Measurements from ENCODE around the gene MOAP1.
"Not testable (repeated sequence)": the region's sequence is repeated elsewhere in the genome, so short reads cannot be mapped to it uniquely, and the experiment has no call there.

MOAP1 gene, protein sequence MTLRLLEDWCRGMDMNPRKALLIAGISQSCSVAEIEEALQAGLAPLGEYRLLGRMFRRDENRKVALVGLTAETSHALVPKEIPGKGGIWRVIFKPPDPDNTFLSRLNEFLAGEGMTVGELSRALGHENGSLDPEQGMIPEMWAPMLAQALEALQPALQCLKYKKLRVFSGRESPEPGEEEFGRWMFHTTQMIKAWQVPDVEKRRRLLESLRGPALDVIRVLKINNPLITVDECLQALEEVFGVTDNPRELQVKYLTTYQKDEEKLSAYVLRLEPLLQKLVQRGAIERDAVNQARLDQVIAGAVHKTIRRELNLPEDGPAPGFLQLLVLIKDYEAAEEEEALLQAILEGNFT

DNA sequence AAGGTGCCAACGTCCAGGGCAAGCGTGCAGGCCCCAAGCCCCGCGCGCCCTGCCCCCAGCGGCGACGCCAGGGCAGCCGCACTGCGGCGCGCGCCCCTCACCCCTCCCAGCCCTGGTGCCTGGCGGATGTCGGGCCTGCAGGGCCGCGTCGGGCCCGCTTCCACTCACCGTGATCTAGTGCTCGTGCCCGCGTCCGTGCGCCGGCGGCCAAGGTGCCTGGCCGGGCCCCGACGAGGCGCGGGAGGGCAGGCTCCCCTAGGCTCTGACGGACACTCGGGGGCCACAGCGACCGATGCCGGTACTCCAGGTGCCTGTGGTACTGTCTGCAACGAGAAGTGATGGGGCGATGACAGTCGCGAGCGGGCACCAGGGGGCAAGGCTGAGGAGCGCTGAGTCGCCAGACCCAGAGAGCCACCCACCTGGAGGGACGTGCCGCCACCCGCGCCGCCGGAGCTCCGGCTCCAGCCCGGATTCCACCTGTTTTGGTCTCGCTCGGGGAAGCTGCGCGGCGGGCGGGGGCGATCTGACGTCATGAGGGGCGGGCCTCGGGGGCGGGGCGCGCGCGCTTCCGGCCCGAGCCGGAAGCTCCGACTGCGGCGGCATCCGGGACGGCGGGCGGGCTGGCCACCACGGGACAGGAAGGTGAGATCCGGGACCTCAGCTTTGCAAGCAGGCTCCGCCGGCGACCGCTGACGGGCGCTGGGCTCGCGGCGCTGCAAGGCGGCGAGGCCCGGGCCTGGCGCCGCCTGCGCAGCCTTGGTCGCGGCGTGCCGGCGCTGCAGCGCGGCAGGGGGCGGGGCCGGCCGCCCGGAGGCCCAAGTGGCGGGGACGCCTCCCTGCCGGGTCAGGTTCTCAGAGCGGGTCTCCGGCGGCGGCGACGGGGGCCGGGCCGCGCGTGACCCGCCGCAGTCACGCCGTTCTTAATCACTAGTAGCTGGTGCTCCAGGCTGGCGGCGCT is at the start of gene MOAP1, which contains the start of gene LYSET:
Gene MOAP1, minus strand, starts transcription at position 507 of the 958 bp plus-strand sequence. CDS start 655 bp downstream, outside the sequence.
Gene LYSET, plus strand, starts transcription at position 927 of the 958 bp plus-strand sequence. CDS start 89 bp downstream, outside the sequence.
- DNase-seq = peak; percentile 70

DNA sequence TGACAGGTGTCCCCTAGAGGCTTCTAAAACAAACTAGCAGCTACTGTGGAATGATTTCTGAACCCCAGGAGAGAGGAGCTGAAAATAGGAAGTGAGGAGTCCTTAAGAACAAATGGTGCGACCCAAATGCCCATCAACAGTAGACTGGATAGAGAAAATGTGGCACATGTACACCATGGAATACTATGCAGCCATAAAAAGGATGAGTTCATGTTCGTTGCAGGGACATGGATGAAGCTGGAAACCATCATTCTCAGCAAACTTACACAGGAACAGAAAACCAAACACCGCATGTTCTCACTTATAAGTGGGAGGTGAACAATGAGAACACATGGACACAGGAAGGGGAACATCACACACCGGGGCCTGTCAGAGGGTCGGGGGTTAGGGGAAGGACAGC is 48.4 kb upstream of the MOAP1 start:
- not testable (repeated sequence) for DNase-seq

DNA sequence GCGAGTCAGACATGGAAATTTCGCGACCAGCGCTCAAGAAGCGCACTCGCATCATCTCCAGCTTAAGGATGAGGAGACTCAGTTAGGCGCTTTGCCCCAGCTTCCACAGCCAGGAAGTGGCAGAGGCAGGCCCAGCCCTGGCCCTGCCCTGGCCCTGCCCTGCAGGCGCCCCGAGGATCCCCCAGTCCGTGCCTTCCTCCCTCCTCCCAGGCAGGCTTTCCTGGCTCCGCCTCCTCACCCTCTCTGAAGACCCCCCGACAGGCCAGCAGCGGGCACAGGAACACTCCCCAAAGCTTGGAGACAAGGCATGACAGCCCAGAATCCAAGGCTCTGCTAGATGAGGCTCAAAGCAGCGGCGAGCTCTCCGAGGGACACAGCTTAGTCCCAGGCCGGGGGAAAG is 47.5 kb upstream of the MOAP1 start:
- no peak for DNase-seq

DNA sequence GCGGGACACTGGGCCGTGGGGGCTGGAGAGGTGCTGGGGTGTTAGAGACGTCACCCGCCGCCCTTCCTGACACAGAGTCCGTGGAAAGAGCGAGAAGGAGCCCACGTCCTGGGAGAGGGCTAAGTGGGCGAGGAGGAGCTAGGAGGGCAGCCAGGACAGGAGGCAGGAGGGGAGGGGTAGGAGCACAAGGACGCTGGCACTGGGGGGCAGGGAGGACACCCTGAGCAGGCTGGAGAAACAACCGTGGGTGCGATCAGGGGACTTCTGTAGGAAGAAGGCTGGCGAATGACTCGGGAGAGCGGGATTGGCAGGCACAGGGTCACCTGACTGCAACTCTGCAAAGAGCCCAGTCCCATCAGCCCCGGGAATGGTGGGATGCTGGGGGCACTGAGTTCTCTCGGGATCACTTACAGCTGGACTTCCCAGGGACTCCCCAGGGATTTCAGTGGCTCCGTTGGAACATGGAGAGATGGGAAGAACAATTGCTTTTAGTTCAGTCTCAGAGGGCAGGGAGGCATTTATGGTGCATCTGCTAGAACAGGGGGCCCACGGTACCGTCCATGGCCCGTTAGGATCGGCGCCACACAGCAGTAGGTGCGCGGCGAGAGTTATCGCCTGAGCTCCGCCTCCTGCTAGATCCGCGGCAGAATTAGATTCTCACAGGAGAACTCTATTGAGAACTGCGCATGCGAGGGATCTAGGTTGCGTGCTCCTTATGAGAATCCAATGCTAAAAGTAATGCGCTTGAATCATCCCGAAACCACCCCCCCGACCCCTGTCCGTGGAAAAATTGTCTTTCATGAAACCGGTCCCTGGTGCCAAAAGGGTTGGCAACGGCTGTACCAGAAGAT is 46.7 kb upstream of the MOAP1 start:
- DNase-seq = no peak

DNA sequence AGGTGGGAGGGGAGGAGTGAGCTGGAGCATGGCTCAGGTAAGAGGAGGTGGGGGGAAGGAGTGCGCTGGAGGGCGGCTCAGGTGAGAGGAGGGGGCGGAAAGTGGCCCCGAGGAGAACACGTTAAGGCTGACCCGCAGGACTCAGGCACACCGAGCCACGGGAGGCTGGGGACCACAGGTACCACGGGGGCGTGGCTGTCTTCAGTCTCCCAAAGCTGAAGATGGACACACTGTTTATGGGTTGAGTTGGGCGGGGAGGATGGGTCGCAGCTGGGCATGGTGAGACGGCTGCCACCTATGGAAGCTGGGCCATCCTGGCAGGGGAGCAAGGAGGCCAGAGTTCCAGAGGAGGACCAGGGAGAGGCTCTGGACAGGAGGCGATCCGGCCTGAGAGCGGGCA is 45.8 kb upstream of the MOAP1 start:
- DNase-seq = no peak

DNA sequence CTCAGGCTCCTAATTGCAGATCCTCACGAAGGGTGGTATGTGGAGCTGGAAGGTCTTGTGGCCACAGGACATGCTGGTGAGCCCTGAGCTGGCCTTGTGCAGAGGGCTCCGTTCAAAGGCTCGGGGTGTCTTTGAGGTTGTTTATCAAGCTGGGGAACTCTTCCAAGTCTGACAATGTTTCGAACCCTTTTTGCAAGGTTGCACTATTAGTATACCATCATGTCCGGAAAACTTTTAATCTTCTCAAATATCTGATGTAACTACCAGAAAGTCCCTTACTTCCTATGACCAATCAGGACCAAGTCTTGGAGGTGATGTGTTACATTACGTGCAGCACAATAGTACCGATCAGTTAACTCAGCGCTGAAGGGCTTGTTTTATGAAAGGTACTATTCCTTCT is 43.9 kb upstream of the MOAP1 start:
- no peak for DNase-seq

DNA sequence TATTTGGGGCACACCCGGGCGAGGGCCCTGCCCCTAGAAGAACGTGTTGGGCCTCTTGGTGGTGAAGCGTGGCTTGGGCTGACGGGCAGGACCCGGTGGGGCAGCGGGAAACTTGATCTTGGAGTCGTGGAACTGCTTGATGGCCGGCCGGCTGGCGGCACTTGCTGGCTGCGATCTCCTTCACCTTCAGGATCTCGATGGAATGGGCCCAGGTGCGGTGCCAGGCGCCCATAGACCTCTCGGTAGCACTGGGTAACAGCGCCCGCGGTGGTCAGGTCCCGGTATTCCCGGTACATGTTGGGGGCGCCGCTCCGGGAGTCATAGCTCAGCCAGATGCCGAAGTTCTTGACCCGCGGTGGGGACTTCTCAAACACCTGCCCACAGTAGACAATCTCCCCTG is 38.9 kb upstream of the MOAP1 start:
- DNase-seq = no peak

DNA sequence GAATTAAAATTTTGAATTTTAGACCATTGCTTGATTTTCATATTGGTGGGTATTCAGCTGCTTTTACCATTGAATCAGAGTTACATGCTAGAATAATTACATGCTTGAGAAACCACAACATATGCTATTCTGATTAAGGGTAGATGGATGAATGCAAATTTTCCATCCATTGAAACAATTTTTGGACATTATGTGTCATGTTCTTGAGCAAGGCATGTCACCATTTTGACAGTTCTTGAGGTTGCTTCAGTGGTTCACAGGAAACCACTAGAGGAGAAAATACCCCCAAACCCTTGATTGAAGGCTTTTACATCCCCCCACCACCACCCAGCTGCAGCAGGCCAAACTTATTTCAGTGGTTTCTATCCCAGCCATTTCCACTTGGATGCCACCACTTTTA is 35.8 kb upstream of the MOAP1 start:
- no peak for DNase-seq

DNA sequence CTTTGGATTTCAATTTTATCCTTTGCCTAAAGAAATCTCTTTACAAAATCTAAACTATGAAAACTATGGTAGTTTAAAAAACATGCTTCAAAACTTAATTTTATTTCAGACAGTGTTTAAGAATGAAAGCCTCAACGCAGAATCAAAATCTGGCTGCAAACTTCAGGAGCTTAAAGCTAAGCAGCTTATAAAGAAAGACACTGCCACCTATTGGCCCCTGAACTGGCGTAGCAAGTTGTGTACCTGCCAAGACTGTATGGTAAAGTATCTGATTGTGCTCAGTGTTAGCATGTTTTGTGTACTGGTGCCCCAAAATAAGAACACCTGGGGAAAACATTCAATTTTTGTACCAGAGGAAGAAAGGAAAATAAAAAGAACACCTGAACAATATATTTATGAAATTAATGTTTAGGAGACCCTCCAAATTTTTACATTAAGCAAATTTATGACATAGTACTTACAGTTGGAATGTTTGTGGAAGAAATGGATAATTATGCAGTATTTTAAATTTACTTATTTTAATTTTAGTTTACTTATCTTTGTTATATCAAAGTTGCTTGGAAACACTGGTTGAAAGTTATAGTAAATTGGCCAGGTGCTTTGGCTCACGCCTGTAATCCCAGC is 34.5 kb upstream of the MOAP1 start:
- DNase-seq = no peak

DNA sequence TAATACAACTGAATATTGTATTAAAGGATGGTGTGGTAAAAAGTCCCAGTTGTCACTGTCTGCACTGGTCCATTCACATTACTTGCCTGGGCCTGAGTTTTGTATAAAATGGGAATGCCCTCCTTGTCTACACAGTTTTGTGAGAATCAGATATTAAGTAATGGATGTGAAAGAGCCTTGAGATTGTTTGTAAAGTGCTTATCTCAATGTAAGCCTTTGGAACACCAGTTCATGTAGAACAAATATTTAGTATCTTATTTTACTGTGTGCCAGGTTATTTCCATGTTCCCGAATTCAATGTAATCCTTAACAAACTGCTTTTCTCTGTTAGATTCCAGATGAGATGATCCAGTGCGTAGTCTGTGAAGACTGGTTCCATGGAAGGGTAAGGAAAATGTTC is 29.9 kb upstream of the MOAP1 start:
- no peak for DNase-seq

DNA sequence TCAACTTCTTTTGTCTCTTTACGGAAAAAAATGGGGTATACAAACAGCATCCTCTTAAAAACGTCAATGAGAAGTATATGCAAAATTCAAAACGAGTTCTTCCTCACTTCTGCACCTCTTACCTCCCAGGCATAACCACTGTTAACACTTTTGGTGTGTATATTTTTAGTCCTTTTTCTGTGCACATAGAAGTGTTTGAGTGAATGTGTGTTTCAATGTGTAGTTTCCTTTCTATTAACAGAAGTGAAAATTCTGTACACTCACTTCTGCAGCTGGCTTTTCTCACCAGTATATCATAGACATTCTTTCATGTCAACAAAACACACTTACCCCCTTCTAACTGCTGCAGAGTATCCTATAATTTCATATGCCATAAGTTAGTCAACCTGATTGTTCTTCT is 27.7 kb upstream of the MOAP1 start:
- no peak for DNase-seq

DNA sequence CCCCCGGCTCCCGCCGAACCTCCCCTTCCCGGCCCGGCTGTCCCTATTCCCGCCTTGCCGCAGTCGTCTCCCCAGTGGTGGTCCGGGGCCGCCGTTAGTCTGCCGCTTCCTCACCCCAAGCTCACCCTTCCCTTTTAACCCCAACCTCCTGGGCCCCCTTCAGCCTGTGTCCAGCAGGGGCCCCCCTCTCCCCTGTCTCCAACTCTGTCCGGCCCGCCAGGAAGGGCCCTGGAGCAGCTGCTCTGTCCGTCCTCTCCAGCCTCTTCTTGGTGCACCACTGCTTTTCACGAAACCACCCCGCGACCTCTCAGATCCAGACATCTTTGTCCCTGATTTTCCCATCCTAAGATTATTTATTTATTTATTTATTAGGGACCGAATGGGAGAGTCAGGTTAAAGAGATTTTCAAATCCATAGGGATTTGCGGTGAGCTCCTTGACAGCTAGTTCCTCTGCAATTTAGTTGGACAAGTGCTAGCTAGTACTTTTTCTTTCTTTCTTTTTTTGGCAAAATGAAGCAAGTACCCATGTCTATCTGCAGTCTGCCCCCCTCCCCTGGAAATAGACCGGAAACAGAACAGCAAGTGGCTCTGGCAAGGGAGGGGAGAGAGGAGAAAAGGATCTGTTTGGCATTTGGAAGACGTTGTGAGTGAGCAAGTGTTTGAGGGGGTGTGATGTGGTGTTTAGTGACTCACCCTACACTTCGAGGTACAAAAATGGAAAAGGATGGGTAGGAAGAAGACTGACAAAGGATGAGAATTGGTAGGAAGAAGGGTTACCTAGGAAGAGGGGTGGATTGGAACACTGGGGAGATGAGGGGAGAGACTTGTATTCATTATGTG is 23.0 kb upstream of the MOAP1 start:
- no peak for DNase-seq

DNA sequence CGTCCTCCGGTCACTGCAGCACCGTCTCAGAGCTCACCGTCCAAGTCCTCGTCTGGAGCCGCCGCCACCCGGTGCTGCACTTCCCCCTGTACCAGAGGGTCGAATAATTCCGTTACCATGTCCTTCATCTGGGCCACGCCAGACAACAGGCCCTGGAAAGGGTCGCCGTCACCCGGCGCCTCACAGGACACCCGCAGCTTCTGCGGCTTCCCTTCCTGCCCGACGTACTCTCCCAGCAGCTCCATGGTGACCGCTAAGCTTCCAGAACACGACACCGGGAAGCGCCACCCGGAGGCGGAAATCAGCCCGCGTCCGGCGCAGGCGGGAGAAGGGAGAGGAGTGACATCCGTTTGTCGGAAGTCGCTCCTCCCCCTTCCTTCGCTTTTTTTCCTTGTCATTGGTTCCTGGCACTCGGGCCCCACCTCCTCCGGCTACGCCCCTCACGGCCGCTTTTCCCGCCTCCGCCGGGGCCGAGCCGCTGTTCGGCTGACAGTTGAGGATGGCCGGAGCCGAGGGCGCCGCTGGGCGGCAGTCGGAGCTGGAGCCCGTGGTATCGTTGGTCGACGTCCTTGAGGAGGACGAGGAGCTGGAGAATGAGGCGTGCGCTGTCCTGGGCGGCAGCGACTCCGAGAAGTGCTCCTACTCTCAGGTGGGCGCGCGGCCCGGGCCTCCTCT is 22.2 kb upstream of the MOAP1 start, which contains the start of the genes GON7 and UBR7:
Gene GON7, minus strand, starts transcription at position 273 of the 675 bp plus-strand sequence. Its CDS starts 28 bp downstream, at position 245.
Gene UBR7, plus strand, starts transcription at position 464 of the 675 bp plus-strand sequence. Its CDS starts 36 bp downstream, at position 500.
- peak; percentile 96 for DNase-seq

DNA sequence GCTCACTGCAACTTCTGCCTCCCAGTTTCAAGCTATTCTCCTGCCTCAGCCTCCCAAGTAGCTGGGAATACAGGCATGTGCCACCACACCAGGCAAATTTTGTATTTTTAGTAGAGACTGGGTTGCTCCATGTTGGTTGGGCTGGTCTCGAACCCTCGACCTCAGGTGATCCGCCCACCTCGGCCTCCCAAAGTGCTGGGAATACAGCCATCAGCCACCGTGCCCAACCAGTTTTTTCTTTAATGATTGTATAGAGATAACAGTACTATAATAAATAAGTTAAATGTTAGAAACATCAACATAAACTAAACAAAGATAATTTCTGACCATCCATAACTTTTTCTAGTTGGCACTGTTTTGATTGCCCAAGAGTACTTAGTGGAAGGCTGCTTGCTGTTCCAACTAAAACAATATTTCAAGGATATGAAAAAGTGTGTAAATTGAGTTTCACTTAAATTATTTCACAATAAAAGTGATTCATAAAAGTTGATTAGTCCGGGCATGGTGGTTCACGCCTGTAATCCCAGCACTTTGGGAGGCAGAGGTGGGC is 16.5 kb upstream of the MOAP1 start:
- no peak for DNase-seq

DNA sequence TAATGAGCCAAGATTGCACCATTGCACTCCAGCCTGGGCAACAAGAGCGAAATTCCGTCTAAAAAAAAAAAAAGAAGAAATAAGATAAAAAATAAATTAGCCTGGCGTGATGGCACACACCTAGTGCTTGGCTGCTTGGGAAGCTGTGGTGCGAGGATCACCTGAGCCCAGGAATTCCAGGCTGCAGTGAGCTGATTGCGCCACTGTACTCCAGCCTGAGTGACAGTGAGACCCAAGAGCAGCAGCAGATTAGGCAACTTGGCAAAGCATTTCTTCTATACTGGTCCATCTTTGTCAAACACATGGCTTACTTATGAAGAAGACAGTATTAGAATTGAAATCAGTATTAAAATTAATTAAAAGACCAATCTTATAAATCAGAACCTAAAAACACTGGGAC is 15.9 kb upstream of the MOAP1 start:
- DNase-seq = no peak

DNA sequence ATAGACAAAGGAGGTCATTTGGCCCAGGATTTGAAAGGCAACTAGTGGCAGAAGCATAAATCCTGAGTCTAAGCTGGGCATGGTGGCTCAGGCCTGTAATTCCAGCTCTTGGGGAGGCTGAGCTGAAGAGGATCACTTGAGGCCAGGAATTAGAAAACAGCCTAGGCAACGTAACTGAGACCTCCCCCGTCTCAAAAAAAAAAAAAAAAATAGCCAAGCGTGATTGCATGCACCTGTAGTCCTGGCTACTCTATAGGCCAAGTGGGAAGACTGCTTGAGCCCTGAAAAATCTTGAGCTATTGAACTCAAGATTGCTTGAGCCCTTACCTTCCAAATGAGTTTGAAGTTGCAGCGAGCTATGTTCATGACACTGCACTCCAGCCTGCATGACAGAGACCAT is 14.3 kb upstream of the MOAP1 start:
- no peak for DNase-seq

DNA sequence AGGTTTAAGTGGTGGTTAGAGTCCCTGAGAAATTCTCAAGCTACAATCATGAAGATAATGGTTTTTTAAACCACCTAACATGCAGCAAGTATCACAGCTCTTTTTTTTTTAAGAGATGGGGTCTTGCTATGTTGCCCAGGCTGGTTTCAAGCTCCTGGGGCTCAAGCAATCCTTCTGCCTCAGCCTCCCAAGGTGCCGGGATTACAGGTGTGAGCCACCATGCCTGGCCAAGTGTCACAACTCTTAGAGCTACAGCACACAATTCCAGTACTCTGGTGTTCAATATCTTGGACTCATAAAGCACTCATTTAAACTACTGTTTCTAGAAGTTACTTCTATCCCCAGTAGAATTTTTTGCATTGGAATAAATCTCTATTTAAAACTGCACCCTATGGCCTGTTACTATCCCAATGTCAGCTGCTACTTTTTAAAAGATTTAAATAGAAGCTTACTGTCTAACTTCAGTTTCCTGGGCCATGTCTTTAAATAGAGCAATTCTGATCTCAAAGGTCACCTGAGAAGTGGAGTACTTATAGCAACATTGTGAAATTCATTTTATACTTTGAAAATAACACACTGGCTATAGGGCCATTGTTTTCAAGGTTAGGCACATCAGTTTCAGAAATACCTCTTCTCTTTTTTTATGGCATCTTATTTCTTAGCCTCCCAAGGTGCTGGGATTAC is 10.8 kb upstream of the MOAP1 start:
- DNase-seq = no peak

DNA sequence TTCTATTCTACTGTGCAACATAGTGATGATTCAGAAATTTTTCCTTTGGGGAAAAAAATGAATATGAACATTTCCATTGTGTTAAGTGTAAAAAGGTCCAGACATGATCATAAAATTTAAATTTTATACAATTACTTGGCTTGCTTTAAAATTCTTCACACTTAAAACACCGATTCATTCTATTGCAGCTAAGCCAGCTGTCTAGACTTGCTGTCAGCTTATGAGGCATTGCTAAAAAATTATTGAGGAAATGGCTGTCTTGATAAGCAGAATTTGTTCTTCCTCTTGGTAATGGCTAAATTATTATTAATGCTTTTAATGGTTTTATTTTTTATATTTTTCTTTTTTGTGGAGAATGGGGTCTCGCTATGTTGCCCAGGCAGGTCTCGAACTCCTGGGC is 2.3 kb upstream of the MOAP1 start:
- DNase-seq = no peak

DNA sequence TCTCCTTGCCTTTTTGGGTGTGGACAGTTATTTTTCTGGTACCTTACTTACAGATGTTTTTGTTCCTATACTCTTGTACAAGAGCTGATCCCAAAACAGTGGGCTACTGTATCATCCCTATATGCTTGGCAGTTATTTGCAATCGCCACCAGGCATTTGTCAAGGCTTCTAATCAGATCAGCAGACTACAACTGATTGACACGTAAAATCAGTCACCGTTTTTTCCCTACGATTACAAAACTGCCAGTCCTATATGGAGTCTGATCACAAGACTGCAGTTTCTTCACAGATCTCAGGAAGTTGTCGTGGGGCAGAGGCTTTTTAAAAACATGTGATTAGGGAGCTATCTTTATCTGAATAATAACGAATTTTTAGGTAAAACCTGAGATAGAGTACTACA is 1.8 kb upstream of the MOAP1 start:
- DNase-seq = no peak

DNA sequence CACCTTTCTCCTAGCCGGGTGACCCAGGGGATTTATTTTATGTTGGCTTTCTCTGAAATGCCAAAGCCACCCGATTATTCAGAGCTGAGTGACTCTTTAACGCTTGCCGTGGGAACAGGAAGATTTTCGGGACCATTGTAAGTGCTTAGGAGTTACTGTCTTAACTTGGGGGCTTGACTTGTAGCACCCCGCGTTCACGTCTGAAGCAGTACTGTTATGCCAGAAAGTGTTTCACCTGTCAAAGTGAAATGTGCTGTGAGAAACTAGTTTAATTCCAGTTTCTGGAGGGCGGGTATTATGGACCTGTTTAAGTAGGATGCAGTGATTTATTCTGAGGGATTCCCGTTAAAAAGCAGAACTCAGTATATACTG is 638 bp upstream of the MOAP1 start:
- no peak for DNase-seq

Measured in KG1 (cell line).